Skin epidermis (tissue), 12 donors: ENCODE data around the gene CYP2W1.
"Not testable (repeated sequence)": the region's sequence is repeated elsewhere in the genome, so short reads cannot be mapped to it uniquely, and the experiment has no call there.

Experiments
- H3K27ac ChIP-seq, 21 experiments: fragments of 200-600 bp; sonication (generic) in 11 of 21; one replicate each; pipeline ENCODE4 v1.5.0; 2020; ENCODE audit warnings: mild to moderate bottlenecking in 3 of 21, inconsistent platforms in 2 of 21, moderate library complexity in 2 of 21
- H3K4me3 ChIP-seq, 7 experiments: fragments of 200-600 bp; sonication (generic) in 2 of 7; one replicate each; pipeline ENCODE4 v1.5.0; 2020; ENCODE audit warnings: inconsistent platforms in 2 of 7, mild to moderate bottlenecking in 2 of 7, moderate library complexity in 1 of 7

The CYP2W1 gene

DNA sequence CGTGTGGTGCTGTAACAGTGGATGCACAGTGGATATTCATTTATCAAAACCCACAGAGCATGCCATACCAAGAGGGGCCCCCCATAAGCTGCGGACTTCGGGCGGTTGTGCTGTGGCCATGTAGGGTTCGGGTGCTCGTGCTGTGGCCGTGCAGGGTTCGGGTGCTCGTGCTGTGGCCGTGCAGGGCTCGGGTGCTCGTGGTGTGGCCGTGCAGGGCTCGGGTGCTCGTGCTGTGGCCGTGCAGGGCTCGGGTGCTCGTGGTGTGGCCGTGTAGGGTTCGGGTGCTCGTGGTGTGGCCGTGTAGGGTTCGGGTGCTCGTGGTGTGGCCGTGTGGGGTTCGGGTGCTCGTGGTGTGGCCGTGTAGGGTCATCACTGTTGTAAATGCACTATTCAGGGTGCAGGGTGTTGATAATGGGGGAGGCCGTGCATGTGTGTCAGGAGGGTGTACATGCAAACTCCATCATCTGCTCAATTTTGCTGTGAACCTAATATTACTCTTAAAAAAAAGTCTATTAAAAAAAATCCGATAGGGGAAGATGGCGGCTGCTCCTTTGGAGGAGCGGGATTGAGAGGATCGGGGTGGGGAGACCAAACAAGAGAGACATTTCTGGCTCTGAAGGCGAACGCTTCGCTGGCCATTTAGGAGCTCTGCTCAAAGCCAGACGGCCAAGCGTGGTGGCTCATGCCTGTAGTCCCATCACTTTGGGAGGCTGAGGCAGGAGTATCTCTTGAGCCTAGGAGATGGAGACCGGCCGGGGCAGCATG lies 53.4 kb downstream of the CYP2W1 start:
- H3K27ac ChIP-seq, H3K4me3 ChIP-seq: not testable (repeated sequence)
